ENCODE measurements around the gene BTN1A1. TPM values are rescaled to one million over a fixed set of nuclear protein-coding genes. Genes with fewer than 3 reads are reported as not detected.

Gene BTN1A1
- total and polyA plus RNA-seq, 9 of the 15 experiments (the other 6 are each of a cell fraction or from before 2014, with no cell fraction given) = 0.01 to 0.15 (median 0.06) TPM; not detected in 4

DNA sequence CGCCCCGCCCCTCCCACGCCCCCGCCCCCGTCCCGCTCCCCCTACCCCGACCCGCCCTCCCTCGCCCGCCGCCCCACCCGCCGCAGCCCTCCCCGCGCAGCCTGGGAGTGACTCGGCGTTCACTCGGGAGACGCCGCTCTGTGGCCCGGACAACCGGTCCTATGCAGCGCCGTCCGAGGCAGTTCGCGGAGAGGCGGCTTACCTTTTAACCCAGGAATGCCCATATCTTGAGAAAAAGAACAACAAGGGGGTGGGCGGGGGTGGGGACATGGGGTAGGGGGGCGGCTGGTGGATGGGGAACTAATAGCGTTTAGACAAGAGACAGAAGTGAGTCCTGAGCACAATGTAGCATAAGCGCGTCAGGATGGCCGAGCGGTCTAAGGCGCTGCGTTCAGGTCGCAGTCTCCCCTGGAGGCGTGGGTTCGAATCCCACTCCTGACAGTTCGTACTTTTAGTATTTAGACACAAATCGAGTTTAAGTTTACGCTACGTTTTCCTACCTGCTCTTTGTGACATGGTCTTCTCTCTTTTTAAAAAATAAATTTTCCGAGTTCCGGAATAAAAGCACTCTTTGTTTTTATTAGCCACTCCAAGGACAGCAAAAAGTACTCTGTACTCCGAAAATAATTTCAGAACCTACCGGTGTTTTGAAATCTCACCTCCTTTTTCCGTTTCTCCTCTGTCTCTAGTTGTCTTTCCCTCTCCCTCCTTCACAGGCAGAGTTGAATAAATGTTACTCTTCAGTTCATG lies 20.9 kb downstream of the BTN1A1 start (continued):
- TF ChIP-seq, protein P1, sequence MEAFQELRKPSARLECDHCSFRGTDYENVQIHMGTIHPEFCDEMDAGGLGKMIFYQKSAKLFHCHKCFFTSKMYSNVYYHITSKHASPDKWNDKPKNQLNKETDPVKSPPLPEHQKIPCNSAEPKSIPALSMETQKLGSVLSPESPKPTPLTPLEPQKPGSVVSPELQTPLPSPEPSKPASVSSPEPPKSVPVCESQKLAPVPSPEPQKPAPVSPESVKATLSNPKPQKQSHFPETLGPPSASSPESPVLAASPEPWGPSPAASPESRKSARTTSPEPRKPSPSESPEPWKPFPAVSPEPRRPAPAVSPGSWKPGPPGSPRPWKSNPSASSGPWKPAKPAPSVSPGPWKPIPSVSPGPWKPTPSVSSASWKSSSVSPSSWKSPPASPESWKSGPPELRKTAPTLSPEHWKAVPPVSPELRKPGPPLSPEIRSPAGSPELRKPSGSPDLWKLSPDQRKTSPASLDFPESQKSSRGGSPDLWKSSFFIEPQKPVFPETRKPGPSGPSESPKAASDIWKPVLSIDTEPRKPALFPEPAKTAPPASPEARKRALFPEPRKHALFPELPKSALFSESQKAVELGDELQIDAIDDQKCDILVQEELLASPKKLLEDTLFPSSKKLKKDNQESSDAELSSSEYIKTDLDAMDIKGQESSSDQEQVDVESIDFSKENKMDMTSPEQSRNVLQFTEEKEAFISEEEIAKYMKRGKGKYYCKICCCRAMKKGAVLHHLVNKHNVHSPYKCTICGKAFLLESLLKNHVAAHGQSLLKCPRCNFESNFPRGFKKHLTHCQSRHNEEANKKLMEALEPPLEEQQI (IDR thresholded peaks at IDR 0.05) = peak; percentile 37
- no peak for TF ChIP-seq ZBTB1 (CRISPR knock-in tag; IDR thresholded peaks at IDR 0.05; ENCODE audit: borderline replicate concordance, low read depth)
- peak; percentile 82 for TF ChIP-seq POLR3A (IDR thresholded peaks at IDR 0.05; ENCODE audit: borderline replicate concordance, extremely low read depth, insufficient read depth, insufficient read length)
- TF ChIP-seq DMBX1 (CRISPR knock-in tag; IDR thresholded peaks at IDR 0.05; ENCODE audit: borderline replicate concordance) = 0 out of 2 replicates have a peak, but pooled peaks have one; percentile 30
- TF ChIP-seq CBX5 (IDR thresholded peaks at IDR 0.05; ENCODE audit: borderline replicate concordance, low read depth) = 0 out of 2 replicates have a peak, but pooled peaks have one; percentile 11
- peak; percentile 85 for TF ChIP-seq ADNP (tag; IDR thresholded peaks at IDR 0.05)
- TF ChIP-seq ZNF764 (CRISPR knock-in tag; IDR thresholded peaks at IDR 0.05; ENCODE audit: low read depth) = peak; percentile 77
- TF ChIP-seq DNMT1 (IDR thresholded peaks at IDR 0.05) = no peak
- TF ChIP-seq MEF2A (IDR thresholded peaks at IDR 0.05; ENCODE audit: control insufficient read depth, low read depth, low read length) = no peak
- TF ChIP-seq SUPT5H (IDR thresholded peaks at IDR 0.05) = peak; percentile 5; the same call in 1 of the 2 replicates
- TF ChIP-seq SIN3A (IDR thresholded peaks at IDR 0.05; ENCODE audit: borderline replicate concordance in 2 of 2, control insufficient read depth in 1 of 2, low read depth in 2 of 2, low read length in 2 of 2) = no peak; a peak in 1 of 4 replicates
- TF ChIP-seq BHLHE40 (IDR thresholded peaks at IDR 0.05; ENCODE audit: low read length) = no peak
- TF ChIP-seq, protein P2, sequence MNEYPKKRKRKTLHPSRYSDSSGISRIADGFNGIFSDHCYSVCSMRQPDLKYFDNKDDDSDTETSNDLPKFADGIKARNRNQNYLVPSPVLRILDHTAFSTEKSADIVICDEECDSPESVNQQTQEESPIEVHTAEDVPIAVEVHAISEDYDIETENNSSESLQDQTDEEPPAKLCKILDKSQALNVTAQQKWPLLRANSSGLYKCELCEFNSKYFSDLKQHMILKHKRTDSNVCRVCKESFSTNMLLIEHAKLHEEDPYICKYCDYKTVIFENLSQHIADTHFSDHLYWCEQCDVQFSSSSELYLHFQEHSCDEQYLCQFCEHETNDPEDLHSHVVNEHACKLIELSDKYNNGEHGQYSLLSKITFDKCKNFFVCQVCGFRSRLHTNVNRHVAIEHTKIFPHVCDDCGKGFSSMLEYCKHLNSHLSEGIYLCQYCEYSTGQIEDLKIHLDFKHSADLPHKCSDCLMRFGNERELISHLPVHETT (CRISPR knock-in tag; conservative IDR thresholded peaks at IDR 0.05 in 1 of 2, IDR thresholded peaks at IDR 0.05 in 1 of 2) = no peak
- TF ChIP-seq CBX1 (IDR thresholded peaks at IDR 0.05; ENCODE audit: low read depth) = no peak
- TF ChIP-seq, protein P3, sequence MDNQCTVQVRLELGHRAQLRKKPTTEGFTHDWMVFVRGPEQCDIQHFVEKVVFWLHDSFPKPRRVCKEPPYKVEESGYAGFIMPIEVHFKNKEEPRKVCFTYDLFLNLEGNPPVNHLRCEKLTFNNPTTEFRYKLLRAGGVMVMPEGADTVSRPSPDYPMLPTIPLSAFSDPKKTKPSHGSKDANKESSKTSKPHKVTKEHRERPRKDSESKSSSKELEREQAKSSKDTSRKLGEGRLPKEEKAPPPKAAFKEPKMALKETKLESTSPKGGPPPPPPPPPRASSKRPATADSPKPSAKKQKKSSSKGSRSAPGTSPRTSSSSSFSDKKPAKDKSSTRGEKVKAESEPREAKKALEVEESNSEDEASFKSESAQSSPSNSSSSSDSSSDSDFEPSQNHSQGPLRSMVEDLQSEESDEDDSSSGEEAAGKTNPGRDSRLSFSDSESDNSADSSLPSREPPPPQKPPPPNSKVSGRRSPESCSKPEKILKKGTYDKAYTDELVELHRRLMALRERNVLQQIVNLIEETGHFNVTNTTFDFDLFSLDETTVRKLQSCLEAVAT (IDR thresholded peaks at IDR 0.05) = peak in 1 of 2 experiments; percentile 41; a peak in 1 of 4 replicates
- TF ChIP-seq C11orf30 (IDR thresholded peaks at IDR 0.05; ENCODE audit: low read depth) = no peak
- TF ChIP-seq, protein P4, sequence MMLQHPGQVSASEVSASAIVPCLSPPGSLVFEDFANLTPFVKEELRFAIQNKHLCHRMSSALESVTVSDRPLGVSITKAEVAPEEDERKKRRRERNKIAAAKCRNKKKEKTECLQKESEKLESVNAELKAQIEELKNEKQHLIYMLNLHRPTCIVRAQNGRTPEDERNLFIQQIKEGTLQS (IDR thresholded peaks at IDR 0.05) = peak; percentile 12; the same call in 1 of the 2 replicates
- TF ChIP-seq, protein P4 (CRISPR knock-in tag; conservative IDR thresholded peaks at IDR 0.05) = no peak
- TF ChIP-seq ZNF316 (IDR thresholded peaks at IDR 0.05) = no peak
- TF ChIP-seq HMG20A (CRISPR knock-in tag; conservative IDR thresholded peaks at IDR 0.05) = no peak
